HG02623 (cell line): ENCODE data around the gene TYROBP.
A peak's percentile ranks its signal among the peaks of the same experiment; 100 is the strongest.
"Not testable (repeated sequence)": the region's sequence is repeated elsewhere in the genome, so short reads cannot be mapped to it uniquely, and the experiment has no call there.

Source experiments
- ATAC-seq: cut with Tn5 transposase; IDR thresholded peaks from one replicate; pipeline ENCODE4 v1.9.1; 2021; ENCODE audit warnings: moderate library complexity; ENCODE audit not compliant: unreplicated experiment

TYROBP gene

DNA sequence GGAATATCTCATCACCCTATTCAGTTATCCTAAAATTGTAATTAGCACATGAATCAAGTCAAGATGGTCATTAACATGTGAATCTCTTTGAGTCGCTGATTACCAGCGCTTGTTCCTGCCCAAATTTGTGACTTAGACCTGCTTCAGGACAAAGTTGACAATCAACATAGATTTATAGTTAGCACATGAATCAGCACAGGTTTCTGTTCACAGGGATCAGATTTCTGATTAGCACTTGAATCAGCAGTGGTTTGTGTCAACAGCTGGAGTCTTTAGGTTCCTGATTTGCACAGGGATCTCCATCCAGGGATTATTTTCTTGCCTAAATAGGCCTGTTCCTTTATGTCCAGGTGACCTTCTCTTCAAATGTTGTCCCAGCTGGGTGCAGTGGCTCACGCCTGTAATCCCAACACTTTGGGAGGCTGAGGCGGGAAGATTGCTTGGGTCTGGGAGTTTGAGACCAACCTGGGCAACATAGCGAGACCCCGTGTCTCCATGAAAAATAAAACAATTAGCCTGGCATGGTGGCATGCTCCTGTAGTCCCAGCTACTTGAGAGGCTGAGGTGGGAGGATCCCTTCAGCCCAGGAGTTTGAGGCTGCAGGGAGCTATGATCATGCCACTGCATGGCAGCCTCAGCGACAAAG, 24.3 kb upstream of the TYROBP start:
- ATAC-seq = no peak

DNA sequence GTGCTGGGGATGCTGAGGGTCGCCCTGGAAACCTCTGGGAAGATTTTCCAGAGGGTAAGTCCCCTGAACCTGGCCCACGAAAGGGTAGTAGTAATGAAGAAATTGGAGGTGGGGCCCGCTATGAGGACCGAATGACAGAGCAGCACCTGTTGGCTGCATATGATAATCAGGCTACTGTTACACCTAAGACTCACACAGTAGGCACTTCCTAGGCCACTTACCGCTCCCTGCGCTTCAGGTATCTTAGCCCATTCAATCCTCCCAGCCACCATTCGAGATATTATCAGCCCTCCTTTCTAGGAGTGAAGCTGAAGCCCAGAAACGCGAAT, 23.7 kb upstream of the TYROBP start:
- ATAC-seq = no peak

DNA sequence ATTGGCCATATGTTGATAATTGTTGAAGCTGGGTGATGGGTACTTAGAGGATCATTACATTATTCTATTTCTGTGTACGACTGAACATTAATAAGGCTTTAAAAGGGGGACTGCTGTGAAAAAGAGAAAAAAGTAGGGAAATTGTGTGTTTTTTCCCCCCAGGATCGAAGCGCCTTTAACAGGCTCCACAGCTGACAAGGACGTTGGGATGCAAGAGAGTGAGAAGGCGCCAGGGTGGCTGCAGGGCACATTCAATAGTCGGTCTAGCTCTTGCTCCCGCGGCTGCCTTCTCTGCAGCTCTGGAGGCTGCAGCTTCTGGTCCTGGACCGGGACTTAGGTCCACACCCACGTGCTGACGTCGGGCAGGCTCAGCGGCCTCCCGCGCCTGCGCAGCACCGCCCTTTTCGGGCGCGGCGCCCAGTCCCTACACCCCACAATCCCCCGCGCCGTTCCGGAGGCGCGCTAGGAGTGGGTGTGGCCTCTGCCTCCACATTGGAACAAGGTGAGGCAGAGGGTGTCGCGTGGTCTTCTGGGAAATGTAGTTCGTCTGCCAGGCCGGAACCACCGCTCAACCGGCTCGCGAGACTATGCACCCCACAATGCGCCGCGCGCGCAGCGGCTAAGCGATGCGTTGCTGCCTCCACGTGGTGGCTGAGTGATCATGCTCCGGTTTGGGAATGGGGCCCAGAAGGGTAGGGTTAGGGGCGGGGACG, 23.2 kb upstream of the TYROBP start:
- ATAC-seq = peak; percentile 92

DNA sequence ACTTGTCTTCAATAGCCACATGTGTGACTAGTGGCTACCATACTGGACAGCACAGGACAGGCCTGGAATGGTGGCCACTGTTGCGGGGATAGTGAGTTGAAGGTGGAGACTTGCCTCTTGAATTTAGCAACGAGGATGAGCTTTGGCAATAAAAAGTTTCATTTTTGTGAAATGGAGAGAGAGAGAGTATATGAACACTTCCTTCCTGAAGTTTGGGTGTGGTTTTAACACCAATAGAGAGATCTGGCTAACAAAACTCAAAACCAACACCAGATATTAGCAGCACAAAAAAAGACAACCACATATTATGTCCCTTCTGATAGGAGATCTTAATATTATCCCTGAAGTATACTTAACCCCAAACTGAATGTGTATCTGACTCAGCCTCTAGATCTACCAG, 21.8 kb upstream of the TYROBP start:
- ATAC-seq = no peak

DNA sequence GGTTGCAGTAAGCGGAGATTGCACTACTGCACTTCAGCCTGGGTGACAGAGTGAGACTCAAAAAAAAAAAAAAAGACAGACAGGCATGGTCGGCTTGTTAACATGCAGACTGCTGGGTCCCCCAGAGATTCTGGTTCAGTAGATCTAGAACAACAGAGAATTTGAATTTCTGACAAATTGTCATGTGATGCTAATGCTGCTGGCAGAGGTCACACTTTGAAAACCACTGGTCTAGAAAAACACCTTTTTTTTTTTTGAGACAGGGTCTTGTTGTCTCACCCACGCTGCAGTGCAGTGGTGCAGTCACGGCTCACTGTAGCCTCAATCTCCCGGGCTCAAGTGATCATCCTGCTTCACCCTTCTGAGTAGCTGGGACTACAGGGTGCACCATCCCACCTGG, 20.4 kb upstream of the TYROBP start:
- no peak for ATAC-seq

DNA sequence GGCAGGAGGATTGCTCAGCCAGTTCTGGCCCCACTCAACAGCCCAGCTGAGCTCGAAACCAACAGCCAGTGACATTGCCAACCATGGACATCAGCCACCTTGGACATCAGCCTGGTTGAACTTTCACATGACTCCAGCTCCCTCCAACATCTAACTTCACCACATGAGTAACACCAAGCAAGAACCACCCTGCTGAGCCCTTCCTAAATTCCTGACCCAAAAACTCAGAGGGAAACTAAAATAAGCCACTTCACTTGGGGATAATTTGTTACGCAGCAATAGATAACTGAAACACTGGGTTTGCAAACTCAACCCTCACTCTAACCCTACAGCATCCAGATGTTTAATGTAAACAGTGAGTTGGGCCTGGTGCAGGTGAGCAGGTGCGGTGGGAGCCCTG, 17.4 kb upstream of the TYROBP start:
- no peak for ATAC-seq

DNA sequence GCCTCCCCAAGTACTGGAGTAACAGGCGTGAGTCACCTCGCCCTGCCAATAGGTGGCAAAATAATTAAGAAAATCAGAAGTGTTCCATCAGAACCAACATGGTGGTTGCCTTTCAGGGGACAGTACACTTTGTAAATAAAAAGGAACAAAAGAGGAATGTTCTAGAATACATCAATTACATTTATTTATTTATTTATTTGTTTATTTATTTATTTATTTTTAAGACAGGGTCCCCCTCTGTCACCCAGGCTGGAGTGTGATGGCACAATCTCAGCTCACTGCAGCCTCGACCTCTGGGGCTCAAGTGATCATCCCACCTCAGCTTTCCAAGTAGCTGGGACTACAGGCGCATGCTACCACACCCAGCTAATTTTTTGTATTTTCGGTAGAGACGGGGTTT, 12.9 kb upstream of the TYROBP start:
- ATAC-seq = no peak

DNA sequence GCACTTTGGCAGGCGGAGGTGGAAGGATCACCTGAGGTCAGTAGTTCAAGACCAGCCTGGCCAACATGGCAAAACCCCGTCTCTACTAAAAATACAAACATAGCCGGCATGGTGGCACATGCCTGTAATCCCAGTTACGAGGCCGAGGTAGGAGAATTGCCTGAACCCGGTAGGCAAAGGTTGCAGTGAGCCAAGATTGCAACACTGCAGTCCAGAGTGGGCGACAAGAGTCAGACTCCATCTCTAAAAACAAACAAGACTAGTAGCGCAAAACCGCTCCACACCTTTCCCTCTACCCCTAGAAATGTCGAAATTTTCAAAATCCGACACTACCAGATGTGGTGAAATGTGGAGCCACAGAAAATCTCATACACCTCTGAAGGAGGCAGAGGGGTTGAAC, 11.2 kb upstream of the TYROBP start:
- no peak for ATAC-seq

DNA sequence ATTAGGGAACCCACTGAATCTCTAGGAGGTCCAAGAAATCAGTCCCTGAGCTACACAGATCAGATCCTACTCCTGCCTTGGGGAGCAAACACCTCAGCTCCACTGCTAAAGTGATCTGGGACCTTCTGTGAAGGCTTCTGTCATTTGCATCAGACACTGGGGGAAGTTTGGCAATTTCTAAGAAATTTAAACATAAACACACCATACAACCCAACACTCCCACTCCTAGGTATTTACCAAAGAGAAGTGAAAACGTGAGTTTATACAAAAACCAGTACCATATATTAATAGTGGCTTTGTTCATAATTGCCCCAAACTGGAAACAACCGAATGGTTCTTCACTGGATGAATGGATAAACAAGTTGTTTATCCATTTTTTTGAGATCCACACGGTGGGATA, 7.3 kb upstream of the TYROBP start:
- no peak for ATAC-seq

DNA sequence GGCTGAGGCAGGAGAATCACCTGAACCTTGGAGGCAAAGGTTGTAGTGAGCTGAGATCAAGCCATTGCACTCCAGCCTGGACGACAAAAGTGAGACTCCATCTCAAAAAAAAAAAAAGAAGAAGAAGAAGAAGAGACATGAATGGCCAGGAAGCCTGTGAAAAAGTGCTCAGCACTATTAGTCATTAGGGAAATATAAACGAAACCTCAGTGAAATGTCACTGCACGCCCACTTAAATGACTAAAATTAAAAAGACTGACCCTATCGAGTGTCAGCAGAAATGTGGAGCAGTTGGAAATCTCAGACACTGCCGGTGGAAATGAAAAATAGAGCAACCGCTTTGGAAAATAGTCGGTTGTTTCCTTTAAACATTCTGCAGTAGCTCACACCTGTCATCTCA, 5.5 kb upstream of the TYROBP start:
- no peak for ATAC-seq

DNA sequence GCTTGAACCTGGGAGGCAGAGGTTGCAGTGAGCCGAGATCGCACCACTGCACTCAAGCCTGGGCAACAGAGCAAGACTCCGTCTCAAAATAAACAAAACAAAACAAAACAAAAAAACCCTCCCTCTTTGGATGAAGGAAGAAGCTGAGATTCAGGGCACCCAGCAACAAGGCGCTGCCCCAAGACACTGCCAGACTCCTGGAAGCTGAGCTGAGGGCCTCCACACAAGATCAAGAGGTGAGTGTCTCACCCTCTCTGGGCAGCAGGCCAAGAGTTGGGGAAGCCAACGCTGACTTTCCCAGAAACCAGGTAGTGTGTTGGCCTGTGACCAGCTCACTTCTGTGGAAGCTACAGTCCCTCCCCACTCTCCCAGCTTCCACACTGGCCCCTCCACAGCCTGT, 3.7 kb upstream of the TYROBP start:
- ATAC-seq = no peak

DNA sequence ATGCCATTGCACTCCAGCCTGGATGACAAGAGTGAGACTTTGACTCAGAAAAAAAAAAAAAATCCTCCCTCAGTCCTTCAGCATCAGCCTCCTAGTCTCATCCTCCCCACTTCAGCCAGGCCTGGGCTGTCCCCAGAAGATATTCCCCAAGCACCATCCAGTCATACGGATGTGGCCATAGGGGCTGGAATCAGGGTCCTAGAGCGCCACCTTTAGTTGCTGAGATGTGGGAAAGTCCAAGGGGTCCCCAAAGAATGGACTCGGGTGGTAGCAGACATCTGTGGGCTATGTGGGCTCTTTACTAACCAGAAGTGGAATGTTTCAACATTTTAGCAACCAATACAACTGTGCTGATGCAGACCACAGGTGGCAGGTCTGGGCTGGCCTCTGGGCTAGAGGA, 3.1 kb upstream of the TYROBP start:
- no peak for ATAC-seq

DNA sequence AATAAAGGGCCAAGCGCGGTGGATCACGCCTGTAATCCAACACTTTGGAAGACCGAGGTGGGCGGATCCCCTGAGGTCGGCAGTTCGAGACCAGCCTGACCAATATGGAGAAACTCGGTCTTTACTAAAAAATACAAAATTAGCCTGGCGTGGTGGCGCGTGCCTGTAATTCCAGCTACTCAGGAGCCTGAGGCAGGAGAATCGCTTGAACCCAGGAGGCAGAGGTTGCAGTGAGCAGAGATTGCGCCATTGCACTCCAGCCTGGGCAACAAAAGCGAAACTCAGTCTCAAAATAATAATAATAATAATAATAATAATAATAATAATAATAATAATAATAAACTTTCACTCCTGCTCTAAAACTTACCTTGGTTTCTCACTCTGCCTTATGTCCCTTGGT, 2.3 kb upstream of the TYROBP start:
- ATAC-seq = not testable (repeated sequence)

DNA sequence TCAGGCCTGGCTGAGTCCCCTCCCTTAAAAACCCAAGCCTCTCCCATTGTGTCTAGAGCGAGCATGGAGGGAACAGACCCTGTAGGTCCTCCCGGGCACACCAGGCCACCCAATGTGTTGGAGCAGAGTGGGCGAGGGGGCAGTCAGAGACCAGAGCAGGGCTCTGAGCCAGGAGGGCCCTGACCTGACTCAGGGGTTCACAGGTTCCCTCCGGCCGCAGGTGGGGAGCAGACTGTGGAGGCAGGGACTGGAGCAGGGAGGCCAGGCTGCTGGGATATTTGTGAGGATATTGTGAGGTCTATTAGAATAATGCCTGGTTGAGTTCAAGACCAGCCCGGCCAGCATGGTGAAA, 1.6 kb upstream of the TYROBP start:
- no peak for ATAC-seq

DNA sequence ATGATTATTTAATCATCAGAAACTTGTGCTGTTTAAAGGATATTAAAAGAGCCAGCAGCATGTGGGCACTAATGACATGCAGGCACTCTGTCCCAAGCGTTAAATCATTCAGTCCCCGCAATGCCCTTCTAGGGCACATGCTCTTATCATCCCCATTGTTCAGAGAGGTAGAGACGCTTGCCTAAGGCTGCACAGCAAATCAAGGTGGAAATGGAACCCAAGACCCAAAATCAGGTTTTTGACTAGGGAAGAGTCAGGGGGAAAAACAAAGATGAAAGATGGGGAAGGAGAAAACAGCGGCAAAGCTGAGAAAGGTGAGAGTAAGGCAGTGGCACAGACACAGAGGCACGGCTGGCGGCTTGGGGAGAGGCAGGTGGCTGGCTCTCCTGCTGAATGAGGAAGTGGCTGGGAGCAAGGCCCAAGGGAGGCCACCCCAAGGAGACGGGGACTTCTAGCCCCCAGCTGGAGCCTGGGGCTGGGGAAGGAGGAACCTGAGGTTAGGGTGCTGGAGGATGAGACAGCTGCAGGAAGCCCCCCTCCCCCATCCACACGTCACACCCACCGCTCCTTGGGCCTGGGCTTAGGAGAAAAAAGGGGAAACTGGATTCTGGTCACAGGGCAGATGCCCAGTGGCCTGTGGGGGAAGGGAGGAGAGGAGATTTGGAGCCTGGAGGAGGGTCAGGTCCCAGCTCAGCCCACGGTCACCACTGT, 1.0 kb upstream of the TYROBP start:
- no peak for ATAC-seq

DNA sequence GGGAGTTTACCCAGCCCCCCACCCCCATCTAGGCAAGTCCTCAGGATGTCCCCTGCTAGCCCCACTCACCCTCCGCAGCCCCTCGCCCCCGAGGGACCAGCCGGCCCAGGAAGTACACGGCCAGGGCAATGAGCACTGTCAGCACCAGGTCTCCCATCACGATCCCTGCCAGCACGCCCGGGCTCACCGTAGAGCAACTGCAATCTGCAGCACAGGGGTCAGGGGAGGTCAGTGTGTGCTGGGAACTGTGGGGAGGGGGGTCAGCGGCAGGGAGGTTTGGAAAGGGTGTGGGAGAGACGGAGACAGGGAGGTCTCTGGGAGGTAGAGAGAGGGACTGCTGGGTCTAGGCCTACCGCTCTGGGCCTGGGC, 734 bp downstream of the TYROBP start:
- ATAC-seq = no peak

DNA sequence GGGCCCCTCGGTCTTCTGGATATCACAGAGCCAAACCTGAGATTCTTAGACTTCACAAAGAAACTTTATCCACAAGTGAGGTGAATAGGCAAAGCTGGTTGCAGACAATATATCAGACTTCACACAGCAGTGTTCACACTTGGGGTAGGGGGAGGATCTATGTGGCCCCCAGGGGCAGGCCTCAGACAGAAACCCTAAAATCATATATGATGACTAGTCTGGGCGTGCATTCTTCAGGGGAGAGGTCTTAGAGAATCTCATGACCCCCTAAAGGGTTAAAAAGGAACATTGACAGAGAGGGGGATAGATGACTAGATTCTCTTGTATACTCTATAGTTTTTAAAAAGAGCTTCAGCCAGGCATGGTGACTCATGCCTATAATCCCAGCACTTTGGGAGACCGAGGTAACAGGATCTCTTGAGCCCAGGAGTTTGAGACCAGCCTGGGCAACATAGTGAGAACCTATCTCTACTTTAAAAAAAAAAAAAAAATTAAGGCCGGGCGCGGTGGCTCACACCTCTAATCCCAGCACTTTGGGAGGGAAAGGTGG, 2.8 kb downstream of the TYROBP start:
- no peak for ATAC-seq

DNA sequence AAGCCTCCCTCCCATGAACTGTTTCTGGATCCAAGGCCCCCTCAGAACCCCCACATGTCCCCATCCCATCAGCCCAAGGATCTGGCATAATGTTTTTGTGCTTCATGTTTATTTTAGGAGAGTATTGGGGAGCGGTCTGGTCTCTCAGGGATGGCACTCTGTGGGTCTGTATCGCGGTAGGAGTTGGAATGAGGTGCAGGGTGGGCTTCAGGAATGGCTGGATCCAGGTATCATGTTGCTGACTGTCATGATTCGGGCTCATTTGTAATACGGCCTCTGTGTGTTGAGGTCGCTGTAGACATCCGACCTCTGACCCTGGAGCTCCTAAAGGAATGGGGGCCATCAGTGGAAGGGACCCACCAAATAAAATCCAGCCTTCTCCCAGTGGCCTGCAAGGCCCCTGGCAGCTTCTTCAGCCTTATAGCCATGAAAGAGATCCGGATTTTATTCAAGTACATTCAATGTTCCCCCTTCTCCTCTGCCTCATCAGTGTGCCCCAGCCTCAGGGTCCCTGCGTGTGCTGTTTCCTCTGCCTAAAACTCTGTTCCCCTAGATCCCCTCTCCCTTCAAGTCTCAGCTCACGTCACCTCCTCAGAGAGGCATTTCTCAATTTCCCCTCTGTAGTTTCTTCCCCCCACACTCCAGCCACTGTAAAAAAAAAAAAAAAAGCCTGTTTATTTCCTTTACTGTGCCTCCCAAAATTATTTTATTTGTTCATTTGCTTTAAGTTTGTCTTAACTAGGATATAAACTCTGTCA, 3.6 kb downstream of the TYROBP start:
- no peak for ATAC-seq

DNA sequence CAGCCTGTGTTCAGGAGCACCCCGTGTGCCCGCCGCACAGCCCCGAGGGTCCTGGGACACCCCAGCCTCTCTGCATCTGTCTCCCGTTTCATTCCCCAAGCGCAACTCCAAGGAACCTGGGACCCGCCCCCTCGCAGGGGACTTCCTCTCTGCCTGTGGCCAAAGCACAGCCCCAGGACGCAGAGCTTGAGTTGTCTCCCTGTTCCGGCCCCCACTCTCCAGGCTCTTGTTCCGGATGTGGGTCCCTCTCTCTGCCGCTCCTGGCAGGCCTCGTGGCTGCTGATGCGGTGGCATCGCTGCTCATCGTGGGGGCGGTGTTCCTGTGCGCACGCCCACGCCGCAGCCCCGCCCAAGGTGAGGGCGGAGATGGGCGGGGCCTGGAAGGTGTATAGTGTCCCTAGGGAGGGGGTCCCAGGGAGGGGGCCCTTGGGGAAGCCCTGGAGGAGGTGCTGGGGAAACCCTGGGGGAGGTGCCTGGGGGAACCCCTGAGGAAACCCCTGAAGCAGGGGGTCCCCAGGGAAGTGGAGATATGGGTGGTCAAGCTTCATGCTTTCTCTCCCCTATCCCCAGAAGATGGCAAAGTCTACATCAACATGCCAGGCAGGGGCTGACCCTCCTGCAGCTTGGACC, 4.4 kb downstream of the TYROBP start:
- peak; percentile 42 for ATAC-seq

DNA sequence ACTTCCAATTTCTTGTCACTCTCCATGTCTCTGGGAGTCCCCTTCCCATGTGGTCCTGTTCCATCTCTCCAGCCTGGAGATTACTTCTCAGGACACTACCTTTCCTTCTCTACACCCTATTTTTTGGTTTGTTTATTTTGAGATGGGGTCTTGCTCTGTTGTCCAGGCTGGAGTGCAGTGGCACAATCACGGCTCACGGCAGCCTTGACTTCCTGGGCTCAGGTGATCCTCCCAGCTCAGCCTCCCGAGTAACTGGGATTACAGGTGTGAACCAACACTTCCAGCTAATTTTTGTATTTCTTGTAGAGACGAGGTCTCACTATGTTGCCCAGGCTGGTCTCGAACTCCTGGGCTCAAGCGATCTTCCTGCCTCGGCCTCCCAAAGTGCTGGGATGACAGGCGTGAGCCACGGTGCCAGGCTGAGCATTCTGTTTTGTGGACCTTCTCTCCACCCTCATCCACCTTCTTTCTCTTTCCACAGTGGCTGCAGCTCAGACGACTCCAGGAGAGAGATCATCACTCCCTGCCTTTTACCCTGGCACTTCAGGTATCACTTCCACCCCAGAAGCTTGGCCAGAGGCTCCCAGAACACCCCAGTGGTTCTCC, 5.1 kb downstream of the TYROBP start:
- ATAC-seq = no peak
